ENCODE results near the gene UCK1.

DNA sequence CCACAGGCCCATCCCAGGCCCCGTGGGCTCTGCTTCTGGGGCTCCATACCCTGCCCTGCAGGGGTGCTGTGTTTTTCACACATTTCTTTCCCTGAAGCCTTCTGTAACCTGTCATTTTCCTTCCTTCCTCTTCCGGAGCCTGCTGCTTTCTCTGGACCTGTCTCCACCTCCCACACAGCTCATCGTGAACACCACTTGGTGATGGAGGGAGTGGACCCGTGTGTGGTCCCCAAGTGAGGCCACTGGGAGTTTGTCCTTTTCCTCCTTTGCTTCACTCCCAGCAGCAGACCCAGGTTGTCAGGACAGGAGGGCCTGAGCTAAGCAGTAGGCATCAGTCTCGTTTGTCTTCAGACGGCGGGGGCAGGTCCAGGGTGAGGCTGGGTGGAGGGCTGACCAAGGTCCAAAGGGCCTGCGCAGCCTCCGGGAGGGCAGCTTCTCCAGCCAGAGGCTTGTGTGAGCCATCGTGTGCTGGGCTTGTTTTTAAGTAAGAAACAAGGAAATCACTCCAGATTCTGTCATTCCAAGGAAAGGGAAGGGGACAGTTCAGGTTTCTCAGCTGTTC, 34.1 kb downstream of the UCK1 start:
- TF ChIP-seq, protein P1, sequence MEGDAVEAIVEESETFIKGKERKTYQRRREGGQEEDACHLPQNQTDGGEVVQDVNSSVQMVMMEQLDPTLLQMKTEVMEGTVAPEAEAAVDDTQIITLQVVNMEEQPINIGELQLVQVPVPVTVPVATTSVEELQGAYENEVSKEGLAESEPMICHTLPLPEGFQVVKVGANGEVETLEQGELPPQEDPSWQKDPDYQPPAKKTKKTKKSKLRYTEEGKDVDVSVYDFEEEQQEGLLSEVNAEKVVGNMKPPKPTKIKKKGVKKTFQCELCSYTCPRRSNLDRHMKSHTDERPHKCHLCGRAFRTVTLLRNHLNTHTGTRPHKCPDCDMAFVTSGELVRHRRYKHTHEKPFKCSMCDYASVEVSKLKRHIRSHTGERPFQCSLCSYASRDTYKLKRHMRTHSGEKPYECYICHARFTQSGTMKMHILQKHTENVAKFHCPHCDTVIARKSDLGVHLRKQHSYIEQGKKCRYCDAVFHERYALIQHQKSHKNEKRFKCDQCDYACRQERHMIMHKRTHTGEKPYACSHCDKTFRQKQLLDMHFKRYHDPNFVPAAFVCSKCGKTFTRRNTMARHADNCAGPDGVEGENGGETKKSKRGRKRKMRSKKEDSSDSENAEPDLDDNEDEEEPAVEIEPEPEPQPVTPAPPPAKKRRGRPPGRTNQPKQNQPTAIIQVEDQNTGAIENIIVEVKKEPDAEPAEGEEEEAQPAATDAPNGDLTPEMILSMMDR (IDR thresholded peaks at IDR 0.05; ENCODE audit: poor library complexity) = no peak
- no peak for TF ChIP-seq EZH2 (IDR thresholded peaks at IDR 0.05; ENCODE audit: borderline replicate concordance)
